Neural cell (in vitro differentiated cells): ENCODE results near the gene AIFM1. TPM values are rescaled to one million over a fixed set of nuclear protein-coding genes. Genes with fewer than 3 reads are reported as not detected.

Source experiments
- H2AFZ ChIP-seq: fragments of 200-600, 300-800 bp; sonication (generic), shearing (Covaris generic); 2 replicates; pipeline ENCODE4 v1.6.0; 2014; ENCODE audit warnings: low read depth, mild to moderate bottlenecking, antibody characterized with exemption, low read length, moderate library complexity
- H3F3A ChIP-seq: fragments of 200-600 bp; shearing (Covaris generic); 2 replicates; pipeline ENCODE4 v1.6.1; 2016; ENCODE audit warnings: mild to moderate bottlenecking, moderate library complexity, mixed read lengths, antibody characterized with exemption, low read length; ENCODE audit not compliant: insufficient read depth, poor library complexity, severe bottlenecking
- H3K27ac ChIP-seq: fragments of 200-600, 300-800 bp; sonication (generic), shearing (Covaris generic); 2 replicates; pipeline ENCODE4 v1.5.1; 2014; ENCODE audit warnings: mild to moderate bottlenecking, low read length, moderate library complexity
- H3K27me3 ChIP-seq: fragments of 300-800, 200-600 bp; sonication (generic), shearing (Covaris generic); 2 replicates; pipeline ENCODE4 v1.6.0; 2014; ENCODE audit warnings: mild to moderate bottlenecking, low read depth, low read length, moderate library complexity; ENCODE audit not compliant: insufficient read depth
- H3K36me3 ChIP-seq: fragments of 300-800, 200-600 bp; sonication (generic), shearing (Covaris generic); 2 replicates; pipeline ENCODE4 v1.5.1; 2014; ENCODE audit warnings: mild to moderate bottlenecking, antibody characterized with exemption, low read length, moderate library complexity; ENCODE audit not compliant: insufficient read depth
- H3K4me2 ChIP-seq: fragments of 300-800, 200-600 bp; sonication (generic), shearing (Covaris generic); 2 replicates; pipeline ENCODE4 v1.6.0; 2014; ENCODE audit warnings: mild to moderate bottlenecking, low read length
- H3K4me3 ChIP-seq: fragments of 300-800, 200-600 bp; sonication (generic), shearing (Covaris generic); 2 replicates; pipeline ENCODE4 v1.5.1; 2014; ENCODE audit warnings: mild to moderate bottlenecking, low read length, moderate library complexity
- H3K79me2 ChIP-seq: fragments of 200-600 bp; shearing (Covaris generic); replicated peaks from 2 replicates; pipeline ENCODE4 v1.6.0; 2014; ENCODE audit warnings: mild to moderate bottlenecking, low read length, moderate library complexity; ENCODE audit not compliant: insufficient read depth
- H3K9ac ChIP-seq: fragments of 300-800, 200-600 bp; sonication (generic), shearing (Covaris generic); 2 replicates; pipeline ENCODE4 v1.6.1; 2016; ENCODE audit warnings: mild to moderate bottlenecking, low read length, mixed read lengths
- H3K9me2 ChIP-seq: fragments of 200-600 bp; shearing (Covaris generic); 2 replicates; pipeline ENCODE4 v1.6.1; 2016; ENCODE audit warnings: mild to moderate bottlenecking, low read length, mixed read lengths; ENCODE audit not compliant: insufficient read depth
- H3K9me3 ChIP-seq: fragments of 200-600, 300-800 bp; sonication (generic), shearing (Covaris generic); 2 replicates; pipeline ENCODE4 v1.6.1; 2016; ENCODE audit warnings: mild to moderate bottlenecking, mixed run types, low read length, moderate library complexity, mixed read lengths
- H4K20me1 ChIP-seq: fragments of 200-600 bp; shearing (Covaris generic); 2 replicates; pipeline ENCODE4 v1.6.1; 2016; ENCODE audit warnings: mild to moderate bottlenecking, mixed run types; ENCODE audit not compliant: insufficient read depth
- EP300 ChIP-seq: fragments of 450-650 bp; conservative IDR thresholded peaks from 2 replicates; pipeline ENCODE4 v1.6.1; 2014; ENCODE audit warnings: antibody characterized with exemption, mild to moderate bottlenecking, moderate library complexity; ENCODE audit not compliant: poor library complexity, severe bottlenecking
- EZH2 ChIP-seq: fragments of 200-600, 300-800 bp; shearing (Covaris generic), sonication (generic); IDR thresholded peaks from 2 replicates; pipeline ENCODE4 v1.6.1; 2014; ENCODE audit warnings: antibody characterized with exemption, low read length, borderline replicate concordance, mild to moderate bottlenecking; ENCODE audit not compliant: insufficient read depth, poor library complexity, severe bottlenecking
- MXI1 ChIP-seq: fragments of 450-650 bp; conservative IDR thresholded peaks from 2 replicates; pipeline ENCODE4 v1.6.1; 2014; ENCODE audit warnings: antibody characterized with exemption, mild to moderate bottlenecking; ENCODE audit not compliant: poor library complexity, severe bottlenecking
- POLR2AphosphoS5 ChIP-seq: IDR thresholded peaks from 2 replicates; pipeline ENCODE4 v1.6.1; 2012
- RAD21 ChIP-seq: fragments of 450-650 bp; conservative IDR thresholded peaks from 2 replicates; pipeline ENCODE4 v1.6.1; 2014; ENCODE audit warnings: antibody characterized with exemption, mild to moderate bottlenecking, moderate library complexity
- TAF1 ChIP-seq: IDR thresholded peaks from 2 replicates; pipeline ENCODE4 v1.6.1; 2012; ENCODE audit warnings: low read depth
- polyA plus RNA-seq: library from polyadenylated mRNA; depleted of rRNA; stranded (reverse); fragments of >200 nt; gene quantifications from 2 replicates; pipeline ENCODE4 v1.2.3, GENCODE V29; 2014
- TF ChIP-seq, protein P1 (sequence below): fragments of 450-650 bp; IDR thresholded peaks from 2 replicates; pipeline ENCODE4 v1.5.1; 2014; ENCODE audit warnings: antibody characterized with exemption, mild to moderate bottlenecking, moderate library complexity; ENCODE audit not compliant: poor library complexity, severe bottlenecking
- TF ChIP-seq, protein P2 (sequence below): IDR thresholded peaks from 2 replicates; pipeline ENCODE4 v1.6.1; 2012; ENCODE audit warnings: borderline replicate concordance

The AIFM1 gene
- polyA plus RNA-seq, 1 donor from 2014 or later = 24.3 TPM

DNA sequence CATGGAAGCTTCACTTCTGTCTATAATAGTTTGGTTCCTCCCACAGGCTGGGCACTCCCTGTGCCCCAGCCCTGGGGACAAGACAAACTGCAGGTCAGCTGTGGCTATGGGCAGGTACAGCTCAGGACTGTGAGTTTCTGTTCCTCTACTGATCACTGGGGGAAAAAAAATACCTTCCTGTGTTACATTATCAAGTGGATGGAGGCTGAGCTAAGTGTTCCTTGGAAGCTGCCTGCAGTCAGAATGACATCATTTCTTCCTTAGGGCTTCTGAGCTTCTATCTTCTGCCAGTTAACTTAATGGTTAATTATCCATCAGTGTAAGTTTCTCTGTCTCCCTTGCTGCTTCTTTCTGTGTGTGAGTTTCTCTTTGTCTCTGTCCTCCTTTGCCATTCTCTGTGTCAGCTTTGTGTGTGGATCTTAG, 10.7 kb upstream of the AIFM1 start:
- H3K9ac ChIP-seq = no peak overlapping the region
- H3K9me2 ChIP-seq = no peaks in the 10 kb centered on the region
- no peaks in the 10 kb centered on the region for H3F3A ChIP-seq
- no peaks in the 10 kb centered on the region for H3K27me3 ChIP-seq
- H3K4me3 ChIP-seq = peak overlapping the region; percentile 58
- TF ChIP-seq MXI1 (no peak), TAF1 (no peak), EZH2 (no peak), POLR2AphosphoS5 (no peak), RAD21 (no peak), EP300 (no peak)
- TF ChIP-seq, protein P1, sequence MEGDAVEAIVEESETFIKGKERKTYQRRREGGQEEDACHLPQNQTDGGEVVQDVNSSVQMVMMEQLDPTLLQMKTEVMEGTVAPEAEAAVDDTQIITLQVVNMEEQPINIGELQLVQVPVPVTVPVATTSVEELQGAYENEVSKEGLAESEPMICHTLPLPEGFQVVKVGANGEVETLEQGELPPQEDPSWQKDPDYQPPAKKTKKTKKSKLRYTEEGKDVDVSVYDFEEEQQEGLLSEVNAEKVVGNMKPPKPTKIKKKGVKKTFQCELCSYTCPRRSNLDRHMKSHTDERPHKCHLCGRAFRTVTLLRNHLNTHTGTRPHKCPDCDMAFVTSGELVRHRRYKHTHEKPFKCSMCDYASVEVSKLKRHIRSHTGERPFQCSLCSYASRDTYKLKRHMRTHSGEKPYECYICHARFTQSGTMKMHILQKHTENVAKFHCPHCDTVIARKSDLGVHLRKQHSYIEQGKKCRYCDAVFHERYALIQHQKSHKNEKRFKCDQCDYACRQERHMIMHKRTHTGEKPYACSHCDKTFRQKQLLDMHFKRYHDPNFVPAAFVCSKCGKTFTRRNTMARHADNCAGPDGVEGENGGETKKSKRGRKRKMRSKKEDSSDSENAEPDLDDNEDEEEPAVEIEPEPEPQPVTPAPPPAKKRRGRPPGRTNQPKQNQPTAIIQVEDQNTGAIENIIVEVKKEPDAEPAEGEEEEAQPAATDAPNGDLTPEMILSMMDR = no peak
- TF ChIP-seq, protein P2, sequence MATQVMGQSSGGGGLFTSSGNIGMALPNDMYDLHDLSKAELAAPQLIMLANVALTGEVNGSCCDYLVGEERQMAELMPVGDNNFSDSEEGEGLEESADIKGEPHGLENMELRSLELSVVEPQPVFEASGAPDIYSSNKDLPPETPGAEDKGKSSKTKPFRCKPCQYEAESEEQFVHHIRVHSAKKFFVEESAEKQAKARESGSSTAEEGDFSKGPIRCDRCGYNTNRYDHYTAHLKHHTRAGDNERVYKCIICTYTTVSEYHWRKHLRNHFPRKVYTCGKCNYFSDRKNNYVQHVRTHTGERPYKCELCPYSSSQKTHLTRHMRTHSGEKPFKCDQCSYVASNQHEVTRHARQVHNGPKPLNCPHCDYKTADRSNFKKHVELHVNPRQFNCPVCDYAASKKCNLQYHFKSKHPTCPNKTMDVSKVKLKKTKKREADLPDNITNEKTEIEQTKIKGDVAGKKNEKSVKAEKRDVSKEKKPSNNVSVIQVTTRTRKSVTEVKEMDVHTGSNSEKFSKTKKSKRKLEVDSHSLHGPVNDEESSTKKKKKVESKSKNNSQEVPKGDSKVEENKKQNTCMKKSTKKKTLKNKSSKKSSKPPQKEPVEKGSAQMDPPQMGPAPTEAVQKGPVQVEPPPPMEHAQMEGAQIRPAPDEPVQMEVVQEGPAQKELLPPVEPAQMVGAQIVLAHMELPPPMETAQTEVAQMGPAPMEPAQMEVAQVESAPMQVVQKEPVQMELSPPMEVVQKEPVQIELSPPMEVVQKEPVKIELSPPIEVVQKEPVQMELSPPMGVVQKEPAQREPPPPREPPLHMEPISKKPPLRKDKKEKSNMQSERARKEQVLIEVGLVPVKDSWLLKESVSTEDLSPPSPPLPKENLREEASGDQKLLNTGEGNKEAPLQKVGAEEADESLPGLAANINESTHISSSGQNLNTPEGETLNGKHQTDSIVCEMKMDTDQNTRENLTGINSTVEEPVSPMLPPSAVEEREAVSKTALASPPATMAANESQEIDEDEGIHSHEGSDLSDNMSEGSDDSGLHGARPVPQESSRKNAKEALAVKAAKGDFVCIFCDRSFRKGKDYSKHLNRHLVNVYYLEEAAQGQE = no peak
- H3K27ac ChIP-seq = no peak overlapping the region
- no peaks in the 10 kb centered on the region for H3K9me3 ChIP-seq
- H3K36me3 ChIP-seq = no peaks in the 10 kb centered on the region
- peak overlapping the region; percentile 25 for H3K4me2 ChIP-seq
- H2AFZ ChIP-seq = no peak overlapping the region
- peaks cover 30% of the 10 kb centered on the region for H3K79me2 ChIP-seq
- H4K20me1 ChIP-seq = no peaks in the 10 kb centered on the region

DNA sequence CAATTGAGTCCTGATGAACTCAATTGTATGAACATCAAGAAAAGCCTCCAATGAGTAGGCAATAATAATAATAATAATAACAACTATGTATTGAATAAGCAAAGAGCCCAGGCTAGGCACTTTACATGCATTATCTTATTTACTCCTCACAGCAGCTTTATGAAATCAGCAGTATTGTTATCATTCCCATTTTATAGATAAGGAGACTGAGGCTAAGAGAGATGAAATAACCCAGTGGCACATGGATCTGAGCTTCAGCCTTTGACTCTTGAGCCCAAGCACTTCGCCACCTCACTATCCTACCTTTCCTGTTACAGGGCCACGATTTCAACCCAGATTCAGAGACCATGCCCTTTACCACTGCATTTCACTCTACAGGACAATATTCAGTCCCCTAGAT, 9.3 kb upstream of the AIFM1 start:
- Histone ChIP-seq H3K9ac (no peak overlapping the region), H3K36me3 (no peaks in the 10 kb centered on the region), H3K27ac (no peak overlapping the region), H2AFZ (no peak overlapping the region), H3K79me2 (peaks cover 30% of the 10 kb centered on the region), H3F3A (no peaks in the 10 kb centered on the region), H3K9me3 (no peaks in the 10 kb centered on the region), H3K27me3 (no peaks in the 10 kb centered on the region), H4K20me1 (no peaks in the 10 kb centered on the region), H3K4me2 (no peak overlapping the region), H3K4me3 (peak overlapping the region; percentile 91), H3K9me2 (no peaks in the 10 kb centered on the region)
- no peak for TF ChIP-seq EZH2
- TF ChIP-seq POLR2AphosphoS5 = no peak
- TF ChIP-seq RAD21 = no peak
- TF ChIP-seq TAF1 = no peak
- no peak for TF ChIP-seq MXI1
- TF ChIP-seq EP300 = no peak
- TF ChIP-seq, protein P2 = no peak
